Measurements from ENCODE around the gene EXOC6B. TPM values are rescaled to one million over a fixed set of nuclear protein-coding genes. Genes with fewer than 3 reads are reported as not detected.
"Not testable (repeated sequence)": the region's sequence is repeated elsewhere in the genome, so short reads cannot be mapped to it uniquely, and the experiment has no call there.

Gene EXOC6B
- total RNA-seq, 1 donor from 2014 or later = 139 TPM

DNA sequence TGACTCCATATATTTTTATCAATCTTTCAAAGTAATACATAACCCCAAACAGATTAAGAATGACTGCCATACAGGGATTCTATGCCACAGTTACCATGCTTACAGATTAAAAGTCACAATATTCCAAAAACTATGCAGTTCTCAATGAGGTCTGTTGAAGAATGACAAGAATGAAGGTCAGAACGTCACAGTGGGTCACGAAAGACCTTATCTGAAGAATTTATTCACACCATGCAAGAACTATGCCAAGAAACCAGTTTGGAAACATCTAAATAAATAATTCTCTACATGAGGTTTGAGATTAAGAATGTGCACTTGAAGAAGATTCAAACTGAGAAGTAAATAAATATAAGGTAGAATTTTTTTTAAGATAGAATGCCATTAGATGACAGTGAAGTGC, 253.3 kb downstream of the EXOC6B start:
- H3K4me3 ChIP-seq = no peak overlapping the region
- no peaks in the 10 kb centered on the region for H3K36me3 ChIP-seq
- intact Hi-C loops (cut with micrococcal nuclease) = loop anchor here (10.0 kb wide), 1 partner anchor 408 kb away; no protein-coding TSS in a partner anchor
- no peak overlapping the region for H3K27ac ChIP-seq (replicated peaks)
- DNase-seq = no peak
- peaks cover 20% of the 10 kb centered on the region for H3K4me1 ChIP-seq
- H3K9me3 ChIP-seq (replicated peaks) = no peaks in the 10 kb centered on the region
- TF ChIP-seq, protein P1, sequence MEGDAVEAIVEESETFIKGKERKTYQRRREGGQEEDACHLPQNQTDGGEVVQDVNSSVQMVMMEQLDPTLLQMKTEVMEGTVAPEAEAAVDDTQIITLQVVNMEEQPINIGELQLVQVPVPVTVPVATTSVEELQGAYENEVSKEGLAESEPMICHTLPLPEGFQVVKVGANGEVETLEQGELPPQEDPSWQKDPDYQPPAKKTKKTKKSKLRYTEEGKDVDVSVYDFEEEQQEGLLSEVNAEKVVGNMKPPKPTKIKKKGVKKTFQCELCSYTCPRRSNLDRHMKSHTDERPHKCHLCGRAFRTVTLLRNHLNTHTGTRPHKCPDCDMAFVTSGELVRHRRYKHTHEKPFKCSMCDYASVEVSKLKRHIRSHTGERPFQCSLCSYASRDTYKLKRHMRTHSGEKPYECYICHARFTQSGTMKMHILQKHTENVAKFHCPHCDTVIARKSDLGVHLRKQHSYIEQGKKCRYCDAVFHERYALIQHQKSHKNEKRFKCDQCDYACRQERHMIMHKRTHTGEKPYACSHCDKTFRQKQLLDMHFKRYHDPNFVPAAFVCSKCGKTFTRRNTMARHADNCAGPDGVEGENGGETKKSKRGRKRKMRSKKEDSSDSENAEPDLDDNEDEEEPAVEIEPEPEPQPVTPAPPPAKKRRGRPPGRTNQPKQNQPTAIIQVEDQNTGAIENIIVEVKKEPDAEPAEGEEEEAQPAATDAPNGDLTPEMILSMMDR (IDR thresholded peaks at IDR 0.05; ENCODE audit: borderline replicate concordance) = no peak
- no peaks in the 10 kb centered on the region for H3K27me3 ChIP-seq (ENCODE audit: low read depth)

GRCh38 chr2:72570413-72570812, 255.4 kb downstream of the EXOC6B start:
- H3K4me3 ChIP-seq = no peak overlapping the region
- peaks cover 15% of the 10 kb centered on the region for H3K4me1 ChIP-seq
- no peaks in the 10 kb centered on the region for H3K9me3 ChIP-seq (replicated peaks)
- H3K27ac ChIP-seq (replicated peaks) = no peak overlapping the region
- no peak for DNase-seq
- TF ChIP-seq, protein P1 (IDR thresholded peaks at IDR 0.05; ENCODE audit: borderline replicate concordance) = no peak
- intact Hi-C loops (cut with micrococcal nuclease) = loop anchor here (10.0 kb wide), 1 partner anchor 406 kb away; no protein-coding TSS in a partner anchor
- H3K36me3 ChIP-seq = no peaks in the 10 kb centered on the region
- H3K27me3 ChIP-seq (ENCODE audit: low read depth) = no peaks in the 10 kb centered on the region

- intact Hi-C loops (cut with micrococcal nuclease) = no loop called here
- peaks cover 49% of the 10 kb centered on the region for H3K4me1 ChIP-seq
- H3K36me3 ChIP-seq = peaks cover 9% of the 10 kb centered on the region
- no peaks in the 10 kb centered on the region for H3K27me3 ChIP-seq (ENCODE audit: low read depth)
- H3K4me3 ChIP-seq = no peak overlapping the region
- H3K27ac ChIP-seq (replicated peaks) = peak overlapping the region; percentile 27
- TF ChIP-seq, protein P1 (IDR thresholded peaks at IDR 0.05; ENCODE audit: borderline replicate concordance) = no peak
- no peaks in the 10 kb centered on the region for H3K9me3 ChIP-seq (replicated peaks)
- DNase-seq = no peak
Measured at GRCh38 chr2:72562451-72563153, 263.2 kb downstream of the EXOC6B start.

- H3K36me3 ChIP-seq = peaks cover 9% of the 10 kb centered on the region
- intact Hi-C loops (cut with micrococcal nuclease) = no loop called here
Measured at GRCh38 chr2:72561621-72562318, 264.1 kb downstream of the EXOC6B start.

DNA sequence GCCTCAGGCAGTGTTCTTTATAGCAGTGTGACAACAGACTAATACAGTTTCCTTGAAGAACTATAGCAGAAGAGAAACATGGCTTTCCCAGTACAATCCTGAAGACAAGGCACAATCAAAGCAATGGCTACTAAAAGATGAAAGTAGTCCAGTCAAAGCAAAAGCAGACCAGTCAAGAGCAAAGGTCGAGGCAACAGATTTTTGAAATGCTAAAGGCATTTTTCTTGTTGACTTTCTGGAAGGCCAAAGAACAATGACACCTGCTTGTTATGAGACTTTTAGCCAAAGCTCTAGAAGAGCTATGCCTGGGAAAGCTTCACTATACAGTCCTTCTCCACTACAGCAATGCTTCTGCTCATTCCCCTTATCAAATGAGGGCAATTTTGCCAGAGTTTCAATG, 269.9 kb downstream of the EXOC6B start:
- no peak overlapping the region for H3K4me3 ChIP-seq
- no peak overlapping the region for H3K27ac ChIP-seq (replicated peaks)
- intact Hi-C loops (cut with micrococcal nuclease) = no loop called here
- H3K27me3 ChIP-seq (ENCODE audit: low read depth) = no peaks in the 10 kb centered on the region
- H3K36me3 ChIP-seq = peaks cover 18% of the 10 kb centered on the region
- H3K4me1 ChIP-seq = peaks cover 4% of the 10 kb centered on the region
- H3K9me3 ChIP-seq (replicated peaks) = peaks cover 14% of the 10 kb centered on the region
- TF ChIP-seq, protein P1 (IDR thresholded peaks at IDR 0.05; ENCODE audit: borderline replicate concordance) = no peak
- DNase-seq = no peak

More at GRCh38 chr2:72561621-72562318, 264.1 kb downstream of the EXOC6B start:
- DNase-seq = no peak
- Histone ChIP-seq H3K4me1 (peaks cover 49% of the 10 kb centered on the region), H3K27ac (replicated peaks) (peak overlapping the region; percentile 27), H3K9me3 (replicated peaks) (no peaks in the 10 kb centered on the region), H3K4me3 (no peak overlapping the region), H3K27me3 (ENCODE audit: low read depth) (no peaks in the 10 kb centered on the region)
- TF ChIP-seq, protein P1 (IDR thresholded peaks at IDR 0.05; ENCODE audit: borderline replicate concordance) = no peak

DNA sequence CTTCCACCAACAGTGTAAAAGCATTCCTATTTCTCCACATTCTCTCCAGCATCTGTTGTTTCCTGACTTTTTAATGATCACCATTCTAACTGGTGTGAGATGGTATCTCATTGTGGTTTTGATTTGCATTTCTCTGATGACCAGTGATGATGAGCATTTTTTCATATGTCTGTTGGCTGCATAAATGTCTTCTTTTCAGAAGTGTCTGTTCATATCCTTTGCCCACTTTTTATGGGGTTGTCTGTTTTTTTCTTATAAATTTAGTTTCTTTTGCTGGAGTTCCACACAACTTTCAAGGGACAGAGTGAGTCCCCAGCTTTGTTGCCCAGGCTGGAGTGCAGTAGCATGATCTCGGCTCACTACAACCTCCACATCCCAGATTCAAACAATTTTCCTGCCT, 270.5 kb downstream of the EXOC6B start:
- Histone ChIP-seq H3K9me3 (replicated peaks) (peaks cover 14% of the 10 kb centered on the region), H3K36me3 (peaks cover 18% of the 10 kb centered on the region)
- DNase-seq; H3K4me1 ChIP-seq; H3K4me3 ChIP-seq; H3K27me3 ChIP-seq (ENCODE audit: low read depth); intact Hi-C loops (cut with micrococcal nuclease); H3K27ac ChIP-seq (replicated peaks): not testable (repeated sequence)

DNA sequence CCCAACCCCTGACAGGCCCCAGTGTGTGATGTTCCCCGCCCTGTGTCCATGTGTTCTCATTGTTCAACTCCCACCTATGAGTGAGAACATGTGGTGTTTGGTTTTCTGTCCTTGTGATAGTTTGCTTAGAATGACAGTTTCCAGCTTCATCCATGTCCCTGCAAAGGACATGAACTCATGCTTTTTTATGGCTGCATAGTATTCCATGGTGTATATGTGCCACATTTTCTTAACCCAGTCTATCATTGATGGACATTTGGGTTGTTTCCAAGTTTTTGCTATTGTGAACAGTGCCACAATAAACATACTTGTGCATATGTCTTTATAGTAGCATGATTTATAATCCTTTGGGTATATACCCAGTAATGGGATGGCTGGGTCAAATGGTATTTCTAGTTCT, 270.9 kb downstream of the EXOC6B start:
- intact Hi-C loops (cut with micrococcal nuclease); DNase-seq; H3K27me3 ChIP-seq (ENCODE audit: low read depth); H3K4me1 ChIP-seq; H3K4me3 ChIP-seq; H3K27ac ChIP-seq (replicated peaks): not testable (repeated sequence)
- peaks cover 14% of the 10 kb centered on the region for H3K9me3 ChIP-seq (replicated peaks)
- H3K36me3 ChIP-seq = peaks cover 18% of the 10 kb centered on the region

All from left ventricle myocardium inferior (tissue), 1 donor.